ENCODE results near the gene GREM2.

- no peak for TF ChIP-seq CTCF (conservative IDR thresholded peaks at IDR 0.05 in 1 of 2, IDR thresholded peaks at IDR 0.05 in 1 of 2; ENCODE audit: extremely low read depth in 1 of 2, insufficient read depth in 1 of 2, low read depth in 1 of 2, low read length in 2 of 2)
- TF ChIP-seq EZH2 (IDR thresholded peaks at IDR 0.05; ENCODE audit: borderline replicate concordance, low read length) = no peak
These were observed 149.1 kb downstream of the GREM2 start for GRCh38 chr1:240462766-240463395.

Measured in mammary epithelial cell (primary cell).